Hair follicular keratinocyte (primary cell): ENCODE data around the gene ZNF776. TPM values are rescaled to one million over a fixed set of nuclear protein-coding genes. Genes with fewer than 3 reads are reported as not detected.

Source experiments
- total RNA-seq: library from RNA; depleted of rRNA; stranded (reverse); fragments of >200 nt; gene quantifications from 2 replicates; pipeline ENCODE4 v1.2.3, GENCODE V29; 2015

Gene ZNF776
- 5.6 and 6.0 TPM in 2 replicates for total RNA-seq

GRCh38 chr19:57746580-57747471 lies at the start of gene ZNF776:
TSS of gene ZNF776 (plus strand) at chr19:57746815. CDS start at chr19:57747059, 244 bp downstream.

GRCh38 chr19:57708641-57709361 lies 37.8 kb upstream of the ZNF776 start, which contains the start of gene ZNF154:
TSS of gene ZNF154 (minus strand) at chr19:57709204. CDS start at chr19:57708971, 233 bp downstream.

GRCh38 chr19:57769345-57770131 lies 22.9 kb downstream of the ZNF776 start, which contains the start of gene ZNF586:
TSS of gene ZNF586 (plus strand) at chr19:57769676. CDS start at chr19:57769843, 167 bp downstream.

Other genes with a start within 250 kb of the ZNF776 start
- gene ZNF773, start 246.9 kb upstream of the ZNF776 start, total RNA-seq: 6.4 and 11.6 TPM in 2 replicates
- 3.5 and 4.7 TPM in 2 replicates for gene ZNF549, start 219.5 kb upstream of the ZNF776 start, total RNA-seq
- 3.5 and 5.5 TPM in 2 replicates for gene ZNF550, start 187.0 kb upstream of the ZNF776 start, total RNA-seq
- gene ZNF416, start 167.9 kb upstream of the ZNF776 start, total RNA-seq: 2.2 and 3.0 TPM in 2 replicates
- 2.3 and 5.9 TPM in 2 replicates for gene ZIK1, start 162.7 kb upstream of the ZNF776 start, total RNA-seq
- gene ZNF530, start 146.9 kb upstream of the ZNF776 start, total RNA-seq: 1.6 and 2.3 TPM in 2 replicates
- gene ZNF134, start 132.6 kb upstream of the ZNF776 start, total RNA-seq: 11.1 and 17.4 TPM in 2 replicates
- gene ZNF211, start 113.6 kb upstream of the ZNF776 start, total RNA-seq: 4.6 and 5.2 TPM in 2 replicates
- gene ZSCAN4, start 77.9 kb upstream of the ZNF776 start, total RNA-seq: not detected in 2 replicates
- 3.6 and 5.9 TPM in 2 replicates for gene ZNF551, start 64.8 kb upstream of the ZNF776 start, total RNA-seq
- 1.0 and 2.0 TPM in 2 replicates for gene ZNF154, start 37.6 kb upstream of the ZNF776 start, total RNA-seq
- gene ZNF671, start 19.2 kb upstream of the ZNF776 start, total RNA-seq: 3.6 and 4.5 TPM in 2 replicates
- gene ZNF586, start 22.9 kb downstream of the ZNF776 start, total RNA-seq: 4.2 and 7.3 TPM in 2 replicates
- gene ZNF552, start 68.1 kb downstream of the ZNF776 start, total RNA-seq: 3.0 and 6.2 TPM in 2 replicates
- 8.0 and 15.1 TPM in 2 replicates for gene ZNF587B, start 83.5 kb downstream of the ZNF776 start, total RNA-seq
- 6.6 and 9.5 TPM in 2 replicates for gene ZNF587, start 103.0 kb downstream of the ZNF776 start, total RNA-seq
- gene ZNF814, start 142.2 kb downstream of the ZNF776 start, total RNA-seq: 2.3 and 5.2 TPM in 2 replicates
- 3.7 and 4.4 TPM in 2 replicates for gene ZNF417, start 169.8 kb downstream of the ZNF776 start, total RNA-seq
- 1.4 and 2.0 TPM in 2 replicates for gene ZNF418, start 188.6 kb downstream of the ZNF776 start, total RNA-seq
- gene ZNF256, start 200.9 kb downstream of the ZNF776 start, total RNA-seq: 1.6 and 2.9 TPM in 2 replicates
- 0.49 and 0.55 TPM in 2 replicates for gene C19orf18, start 227.7 kb downstream of the ZNF776 start, total RNA-seq